NCI-H128 (cell line): ENCODE data around the gene MTARC2.
"Not testable (repeated sequence)": the region's sequence is repeated elsewhere in the genome, so short reads cannot be mapped to it uniquely, and the experiment has no call there.

ENCODE experiments used
- DNase-seq: peaks from one replicate; lab custom pipeline; 2025; ENCODE audit not compliant: unreplicated experiment; lab: John Stamatoyannopoulos, UW

Gene MTARC2

DNA sequence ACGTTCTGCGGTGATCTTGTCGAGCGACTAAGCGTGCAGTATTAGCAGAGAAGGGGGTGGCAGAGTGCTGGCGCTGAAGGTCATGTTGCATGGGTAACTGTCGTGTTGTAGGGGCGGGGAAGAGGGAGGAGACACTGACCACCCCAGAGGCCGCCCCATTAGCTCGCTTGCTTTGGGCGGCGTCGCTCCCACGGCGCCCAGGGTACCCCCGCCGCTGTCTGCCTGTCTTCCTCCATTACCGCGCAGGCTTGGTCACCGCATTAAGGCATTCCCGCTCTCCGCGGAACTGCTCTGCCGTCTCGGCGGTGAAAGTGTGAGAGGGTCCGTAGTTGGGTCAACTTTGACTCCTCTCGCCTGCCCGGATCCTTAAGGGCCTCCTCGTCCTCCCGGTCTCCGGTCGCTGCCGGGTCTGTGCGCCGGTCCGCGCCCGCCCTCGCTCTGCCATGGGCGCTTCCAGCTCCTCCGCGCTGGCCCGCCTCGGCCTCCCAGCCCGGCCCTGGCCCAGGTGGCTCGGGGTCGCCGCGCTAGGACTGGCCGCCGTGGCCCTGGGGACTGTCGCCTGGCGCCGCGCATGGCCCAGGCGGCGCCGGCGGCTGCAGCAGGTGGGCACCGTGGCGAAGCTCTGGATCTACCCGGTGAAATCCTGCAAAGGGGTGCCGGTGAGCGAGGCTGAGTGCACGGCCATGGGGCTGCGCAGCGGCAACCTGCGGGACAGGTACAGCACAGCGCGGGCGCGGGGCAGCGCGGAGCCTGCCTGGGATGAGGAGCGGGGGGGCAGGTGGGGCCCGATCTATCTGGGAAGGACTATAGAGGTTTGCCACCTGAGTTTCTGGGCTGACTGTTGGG, at the start of gene MTARC2:
Gene MTARC2, plus strand, starts transcription at position 234 of the 846 bp plus-strand sequence. Its CDS starts 210 bp downstream, at position 444.
- peak; percentile 48 for DNase-seq

DNA sequence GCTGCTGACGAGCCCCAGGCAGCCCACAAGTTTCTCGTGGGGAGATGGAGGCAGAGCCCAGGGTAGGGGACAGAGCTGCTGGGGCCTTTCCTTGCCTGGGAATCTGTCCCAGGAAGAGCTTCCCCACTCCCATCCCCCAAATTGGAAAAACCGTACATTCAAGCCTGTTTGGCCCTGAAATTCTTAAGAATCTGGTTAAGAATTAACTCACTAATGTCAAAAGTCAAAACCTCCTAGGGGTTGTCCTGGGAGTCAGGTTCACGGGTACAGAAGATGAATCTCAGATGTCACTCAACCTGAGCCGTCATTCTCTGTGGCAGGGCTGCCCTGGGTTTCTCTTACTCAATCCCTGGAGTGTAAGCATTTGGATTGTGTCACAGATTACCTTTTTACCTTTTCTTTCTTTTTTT, 49.5 kb upstream of the MTARC2 start:
- no peak for DNase-seq

DNA sequence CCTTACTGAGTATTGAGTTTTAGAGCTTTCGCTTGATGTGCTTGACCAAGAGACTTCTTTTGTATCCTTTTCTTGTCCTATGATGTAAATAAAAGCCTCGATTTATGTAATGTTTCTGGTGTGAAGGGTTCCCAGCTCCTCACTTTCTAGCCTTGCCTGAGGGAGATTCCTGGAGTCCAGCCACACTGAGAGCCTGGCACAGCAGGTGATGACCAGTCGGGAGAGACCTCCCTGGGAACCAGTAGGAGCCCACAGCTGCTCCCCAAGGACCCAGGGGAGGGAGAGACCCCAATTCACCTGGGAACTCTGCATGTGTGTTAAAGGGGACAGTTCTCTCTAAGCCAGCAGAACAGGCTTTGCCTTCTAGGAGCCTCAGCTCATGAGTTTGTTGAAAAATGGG, 49.1 kb upstream of the MTARC2 start:
- DNase-seq = no peak

DNA sequence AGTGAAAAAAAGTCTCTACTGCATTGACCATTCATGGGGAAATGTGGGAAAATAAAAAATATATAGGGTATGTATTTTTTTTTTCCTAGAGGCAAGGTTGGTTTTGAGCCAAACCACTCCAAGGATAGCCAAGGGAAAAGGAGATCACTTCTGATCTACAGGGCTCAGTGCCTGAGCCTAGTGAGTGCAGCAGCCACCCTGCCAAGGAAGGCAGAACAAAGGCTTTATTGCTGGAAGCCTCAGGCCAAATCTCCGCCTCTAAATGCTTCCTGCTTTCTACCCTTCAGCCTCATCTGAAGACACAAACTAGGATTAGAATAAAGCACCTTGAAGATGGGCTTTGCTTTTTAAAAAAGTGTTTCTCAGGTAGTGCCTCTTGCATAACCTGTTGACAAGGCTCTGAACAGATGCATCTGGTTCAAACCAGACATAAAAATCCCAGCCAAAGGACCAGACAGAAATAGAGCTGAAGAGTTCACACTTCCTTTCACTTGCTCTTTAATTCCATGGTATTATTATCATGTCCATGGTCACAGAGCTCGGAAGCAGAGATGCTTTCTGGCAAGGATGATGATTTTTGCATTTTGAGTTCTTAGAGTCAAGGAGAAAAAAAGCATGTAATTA, 47.5 kb upstream of the MTARC2 start:
- no peak for DNase-seq

DNA sequence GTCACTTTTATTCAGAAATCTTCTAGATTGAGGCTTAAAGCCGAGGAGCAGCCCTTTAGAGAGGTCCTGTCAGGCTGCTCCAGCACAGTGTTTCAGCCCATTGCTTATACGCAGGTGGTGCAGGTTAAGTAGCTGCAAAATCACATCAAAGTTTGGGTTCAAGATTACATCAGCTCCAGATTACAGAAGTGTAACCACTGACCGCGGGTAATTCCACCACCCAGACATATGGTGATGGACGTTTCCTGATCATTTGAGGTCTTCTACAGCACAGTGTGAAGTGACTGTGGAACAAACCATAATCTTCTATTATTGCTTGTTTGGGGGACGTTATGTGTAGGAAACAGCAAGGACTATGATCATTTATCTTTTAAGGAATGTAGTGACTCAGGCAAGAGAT, 46.1 kb upstream of the MTARC2 start:
- DNase-seq = no peak

DNA sequence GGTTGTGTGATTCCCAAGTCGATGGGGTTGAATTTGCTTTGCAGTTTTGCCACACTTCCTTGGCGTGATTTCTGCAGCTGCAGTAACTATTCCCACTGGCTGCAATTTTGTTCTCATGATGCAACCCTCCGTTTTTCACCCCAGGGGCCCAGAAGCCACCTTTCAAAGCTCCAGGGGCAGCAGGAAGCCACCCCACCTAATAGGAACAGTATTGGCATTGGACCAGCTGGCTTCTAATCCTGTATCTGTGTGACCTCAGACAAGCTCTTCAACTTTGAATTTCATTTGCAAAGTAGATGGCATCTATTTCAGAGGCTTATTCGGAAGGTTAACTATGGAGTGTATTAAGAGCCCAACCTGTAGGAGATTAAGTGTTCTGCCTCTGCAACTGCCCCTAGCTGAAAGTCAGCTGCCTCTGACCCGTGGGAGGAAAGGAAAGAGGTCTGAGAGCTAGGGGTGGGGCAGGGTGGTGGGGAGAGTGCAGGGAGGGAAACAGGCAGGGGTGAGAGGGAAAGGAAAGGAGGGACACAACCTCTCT, 45.3 kb upstream of the MTARC2 start:
- DNase-seq = no peak

DNA sequence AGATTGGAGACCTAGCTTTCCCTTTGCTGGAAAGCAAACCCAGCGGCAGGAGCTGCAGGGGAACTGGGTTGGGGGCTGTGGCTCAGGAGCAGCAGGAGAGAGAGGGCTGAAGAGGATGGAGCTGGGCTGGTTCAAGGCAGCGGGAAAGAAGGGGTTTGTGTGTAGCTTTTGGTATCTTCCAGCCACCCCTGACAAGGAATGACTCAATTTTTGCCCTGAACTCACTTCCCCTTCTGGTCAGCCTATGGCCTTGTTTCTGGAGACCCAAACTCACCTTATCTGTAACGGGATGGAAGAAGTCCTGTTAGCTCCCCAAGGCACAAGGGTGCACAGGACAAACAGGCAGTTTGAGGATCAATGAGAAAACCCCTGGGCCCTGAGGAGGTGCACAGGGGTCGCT, 44.8 kb upstream of the MTARC2 start:
- no peak for DNase-seq

DNA sequence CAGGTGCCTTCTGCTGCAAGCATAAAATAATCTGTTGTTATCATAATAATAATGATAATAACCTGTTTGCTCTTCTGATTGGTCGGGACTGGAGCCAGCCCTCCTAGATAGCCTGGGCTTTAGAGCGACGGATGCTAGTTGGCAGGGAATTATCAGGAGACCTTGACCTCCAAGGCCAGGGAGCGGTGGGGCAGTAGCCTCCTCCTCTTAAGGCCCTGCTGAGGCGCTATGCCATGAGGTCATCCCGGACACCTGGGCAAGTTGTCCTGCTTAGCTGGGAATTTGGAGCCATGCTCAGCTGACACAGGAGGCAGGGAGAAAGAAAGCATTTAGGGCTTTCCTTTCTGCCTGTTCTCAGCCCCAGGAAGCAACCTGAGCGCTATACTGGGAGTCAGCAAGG, 42.3 kb upstream of the MTARC2 start:
- DNase-seq = no peak

DNA sequence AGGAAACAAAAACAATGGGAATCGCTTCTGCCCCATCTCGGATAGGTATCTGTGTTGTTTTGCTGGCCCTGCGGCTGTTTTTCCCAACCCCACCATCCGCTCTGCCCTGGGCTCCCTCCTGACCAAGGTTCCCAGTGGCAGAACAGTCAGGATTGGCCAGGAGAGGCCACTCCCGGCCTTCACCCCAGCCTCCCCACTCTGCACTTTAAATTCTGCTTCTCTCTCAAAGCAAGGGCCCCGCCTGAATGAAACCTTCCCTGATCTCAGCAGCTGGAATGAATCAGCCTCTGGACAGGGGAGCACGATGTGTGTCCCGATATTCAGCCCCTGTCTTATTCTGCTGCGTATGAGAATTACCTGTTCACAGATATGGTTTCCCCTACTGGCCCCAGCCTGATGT, 41.6 kb upstream of the MTARC2 start:
- no peak for DNase-seq

DNA sequence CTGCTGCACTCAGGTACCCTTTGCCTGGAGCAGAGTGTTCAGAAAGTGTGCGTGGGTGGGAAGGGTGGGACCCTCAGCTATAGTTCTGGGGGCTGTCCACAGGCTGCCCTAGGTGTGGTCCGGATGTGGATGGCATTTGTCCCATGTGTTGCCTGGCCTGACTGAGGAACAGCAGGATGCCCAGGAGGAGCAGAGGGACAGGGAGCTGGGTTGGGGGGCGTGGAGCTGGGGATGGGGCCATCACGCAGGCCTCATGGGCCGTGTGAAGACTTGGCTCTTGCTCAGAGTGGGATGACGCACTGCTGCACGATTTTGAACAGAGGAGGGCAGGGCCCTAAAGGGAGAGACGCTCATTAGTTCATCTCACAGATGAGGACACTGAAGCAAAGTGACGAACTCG, 41.0 kb upstream of the MTARC2 start:
- no peak for DNase-seq

DNA sequence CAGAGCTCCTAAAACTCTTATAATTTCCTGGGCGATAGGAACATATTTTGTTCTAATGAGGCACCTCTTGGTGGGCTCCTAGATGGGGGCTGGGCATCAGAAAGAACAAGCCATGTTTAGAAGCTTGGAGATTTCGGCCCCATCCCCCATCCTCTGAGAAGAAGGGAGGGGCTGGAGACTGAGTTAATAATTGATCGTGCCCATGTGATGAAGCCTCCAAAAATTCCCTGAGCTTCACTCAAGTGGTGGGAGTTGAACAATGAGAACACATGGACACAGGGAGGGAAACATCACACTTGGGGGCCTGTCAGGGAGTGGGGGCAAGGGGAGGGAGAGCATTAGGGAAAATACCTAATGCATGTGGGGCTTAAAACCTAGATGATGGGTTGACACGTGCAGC, 39.9 kb upstream of the MTARC2 start:
- DNase-seq = no peak

DNA sequence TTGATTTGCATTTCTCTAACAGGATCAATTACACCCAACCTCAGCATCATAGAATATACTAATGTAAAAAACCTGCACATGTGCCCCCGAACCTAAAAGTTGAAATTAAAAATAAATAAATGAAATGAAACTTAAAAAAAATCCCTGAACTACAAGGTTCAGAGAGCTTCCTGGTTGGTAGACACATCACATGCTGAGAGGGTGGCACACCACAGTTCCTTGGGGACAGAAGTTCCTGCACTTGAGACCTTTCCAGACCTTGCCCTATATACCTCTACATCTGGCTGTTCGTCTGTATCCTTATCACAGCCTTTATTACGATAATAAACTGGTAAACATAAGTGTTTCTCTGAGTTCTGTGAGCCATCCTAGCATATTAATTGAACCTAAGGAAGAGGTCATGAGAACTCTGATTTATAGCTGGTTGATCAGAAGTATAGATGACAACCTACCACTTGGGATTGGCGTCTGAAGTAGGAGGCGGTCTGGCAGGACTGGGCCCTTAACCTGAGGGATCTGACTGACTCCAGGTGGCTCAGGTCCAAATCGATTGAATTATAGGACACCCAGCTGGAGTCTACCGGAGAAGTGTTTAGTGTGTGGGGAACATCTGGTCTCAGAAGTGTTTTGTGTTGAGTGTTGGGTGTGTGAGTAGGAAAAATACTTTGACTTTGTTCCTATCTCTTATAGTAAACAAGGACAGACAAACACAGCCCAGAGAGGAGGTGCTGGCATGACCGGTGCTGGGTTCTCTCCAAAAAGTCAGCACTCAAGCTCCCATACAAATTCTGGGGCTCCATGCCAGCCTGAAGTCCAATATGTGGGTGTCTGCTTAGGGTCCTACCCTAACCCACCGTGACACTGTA, 39.0 kb upstream of the MTARC2 start:
- DNase-seq = no peak

DNA sequence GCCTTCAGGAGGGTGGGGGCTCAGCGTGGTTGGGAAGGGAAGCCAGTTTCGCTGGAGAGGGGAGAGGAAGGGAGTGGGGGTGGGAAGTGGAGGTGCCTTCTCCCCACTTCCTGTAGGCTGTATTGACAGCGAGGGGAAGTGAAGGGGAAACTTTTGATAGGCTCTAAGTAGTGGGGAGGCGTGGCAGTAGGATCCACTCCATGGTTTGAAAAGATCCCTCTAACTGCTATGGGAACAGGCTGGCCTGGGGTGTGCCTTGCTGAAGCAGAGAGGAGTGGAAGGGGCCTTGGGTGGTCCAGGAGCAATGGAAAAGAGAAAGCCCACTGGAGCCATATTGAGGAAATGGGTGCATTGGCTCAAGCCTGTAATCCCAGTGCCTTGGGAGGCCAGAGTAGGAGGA, 37.8 kb upstream of the MTARC2 start:
- DNase-seq = no peak

DNA sequence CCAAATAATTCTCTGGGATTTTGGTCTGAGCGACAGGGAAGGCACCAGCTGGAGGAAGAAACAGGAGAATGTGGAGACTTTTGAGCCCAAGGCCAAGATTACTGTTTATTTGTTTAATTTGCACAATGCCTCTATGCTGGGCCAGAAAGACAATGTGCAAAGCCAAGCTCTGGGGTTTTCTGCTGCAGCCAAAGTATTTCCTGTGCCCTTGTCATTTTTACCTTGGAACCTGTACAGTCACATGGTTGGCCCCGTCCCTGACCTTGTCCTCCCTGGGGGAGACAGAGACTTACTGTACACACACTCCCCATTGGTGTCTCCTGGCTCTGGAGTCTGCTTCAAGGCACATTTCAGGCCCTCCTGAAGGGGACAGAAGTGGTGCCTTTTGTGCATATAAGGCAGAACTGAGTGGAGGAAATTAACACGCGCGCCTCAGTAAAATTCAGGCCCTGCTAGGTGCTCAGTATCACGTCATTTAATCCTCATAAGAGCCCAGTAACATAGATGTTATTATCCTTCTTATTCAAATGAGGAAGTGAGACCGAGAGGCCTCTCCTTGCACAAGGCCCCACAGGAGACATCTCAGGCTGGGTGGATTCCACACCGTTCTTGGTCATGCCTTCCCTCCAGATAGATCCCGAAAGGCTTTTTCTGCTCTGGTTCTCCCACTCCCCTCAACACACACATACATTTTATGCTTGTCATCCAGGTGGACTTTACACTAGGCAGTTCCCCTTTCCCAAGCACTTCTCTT, 36.9 kb upstream of the MTARC2 start:
- no peak for DNase-seq

DNA sequence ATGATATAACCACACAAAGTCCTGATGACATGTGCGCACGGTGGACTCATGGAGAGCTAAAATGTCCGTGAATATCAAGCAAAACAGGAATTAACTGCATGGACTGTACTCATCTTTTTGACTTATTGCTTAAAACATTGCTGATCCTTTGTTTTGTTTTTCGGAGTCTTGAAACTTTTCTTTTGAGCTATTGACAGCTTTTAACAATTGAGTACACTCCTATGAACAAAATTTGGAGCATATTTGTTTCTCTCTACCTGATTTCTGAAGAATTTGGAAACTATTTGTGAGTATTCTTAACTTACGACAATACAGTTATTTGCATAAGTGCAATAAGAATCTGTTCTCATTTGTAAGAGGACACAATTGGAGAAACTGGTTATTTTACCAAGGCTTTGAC, 32.1 kb upstream of the MTARC2 start:
- DNase-seq = not testable (repeated sequence)

DNA sequence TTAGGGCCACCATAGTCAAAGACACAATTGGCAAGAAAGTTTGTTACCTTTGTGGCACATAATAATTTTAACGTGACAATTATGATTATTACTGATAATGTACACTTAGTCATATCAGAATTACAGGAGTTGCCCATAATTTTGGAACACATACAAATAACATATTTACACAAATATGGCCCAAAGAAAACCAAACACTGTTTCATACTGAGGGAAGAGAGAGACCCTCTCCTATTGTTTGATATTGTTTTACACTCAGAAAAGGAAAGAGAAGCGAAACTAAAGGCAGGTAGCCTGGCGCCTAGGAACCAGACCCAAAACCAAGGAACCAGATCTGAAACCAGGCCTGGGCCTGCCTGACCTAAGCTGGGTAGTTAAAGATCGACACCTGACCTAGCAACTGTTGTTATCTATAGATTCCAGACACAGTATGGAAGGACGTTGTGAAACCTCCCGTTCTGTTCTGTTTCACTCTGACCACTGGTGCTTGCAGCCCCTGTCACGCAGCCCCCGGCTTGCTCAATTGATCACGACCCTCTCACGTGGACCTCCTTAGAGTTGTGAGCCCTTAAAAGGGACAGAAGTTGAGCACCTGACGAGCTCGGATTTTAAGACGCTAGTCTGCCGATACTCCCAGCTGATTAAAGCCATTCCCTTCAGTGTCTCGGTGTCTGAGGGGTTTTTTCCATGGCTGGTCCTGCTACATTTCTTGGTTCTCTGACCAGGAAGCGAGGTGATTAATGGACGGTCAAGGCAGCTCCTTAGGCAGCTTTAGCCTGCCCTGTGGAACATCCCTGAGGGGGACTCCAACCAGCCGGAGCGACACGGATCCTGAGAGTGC, 30.1 kb upstream of the MTARC2 start:
- no peak for DNase-seq

DNA sequence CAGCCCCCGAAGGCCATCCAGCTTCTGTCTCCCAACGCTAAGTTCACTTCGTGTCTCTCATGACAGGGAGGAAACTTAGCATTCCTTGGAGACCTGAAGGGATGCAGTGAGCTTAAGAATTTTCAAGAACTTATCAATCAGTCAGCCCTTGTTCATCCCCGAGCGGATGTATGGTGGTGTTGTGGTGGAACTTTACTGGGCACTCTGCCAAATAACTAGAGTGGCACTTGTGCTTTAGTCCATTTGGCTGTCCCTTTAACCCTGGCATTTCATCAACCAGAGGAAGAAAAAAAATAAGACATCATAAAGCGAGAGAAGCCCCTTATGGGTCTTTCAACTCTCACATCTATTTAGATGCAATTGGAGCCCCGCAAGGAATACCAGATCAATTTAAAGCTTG, 26.9 kb upstream of the MTARC2 start:
- not testable (repeated sequence) for DNase-seq

DNA sequence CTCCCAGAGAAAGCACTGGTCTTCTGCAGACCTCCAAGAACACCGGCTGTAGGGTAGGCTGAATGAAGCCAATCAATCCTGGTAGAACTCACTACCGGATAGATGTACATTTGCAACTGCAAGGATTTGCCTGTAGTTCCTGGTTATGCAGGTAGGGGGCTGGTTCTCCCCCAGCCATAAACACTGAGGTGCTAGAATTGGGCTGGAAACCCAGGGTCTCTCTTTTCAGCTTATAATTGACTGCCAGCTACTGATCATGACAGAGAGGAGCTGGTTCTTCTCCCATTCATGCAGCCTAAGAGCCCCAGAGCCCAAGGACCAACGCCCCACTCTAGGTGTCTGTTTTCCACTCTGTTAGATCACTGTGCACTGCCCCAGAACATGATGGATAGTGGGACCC, 21.5 kb upstream of the MTARC2 start:
- no peak for DNase-seq

DNA sequence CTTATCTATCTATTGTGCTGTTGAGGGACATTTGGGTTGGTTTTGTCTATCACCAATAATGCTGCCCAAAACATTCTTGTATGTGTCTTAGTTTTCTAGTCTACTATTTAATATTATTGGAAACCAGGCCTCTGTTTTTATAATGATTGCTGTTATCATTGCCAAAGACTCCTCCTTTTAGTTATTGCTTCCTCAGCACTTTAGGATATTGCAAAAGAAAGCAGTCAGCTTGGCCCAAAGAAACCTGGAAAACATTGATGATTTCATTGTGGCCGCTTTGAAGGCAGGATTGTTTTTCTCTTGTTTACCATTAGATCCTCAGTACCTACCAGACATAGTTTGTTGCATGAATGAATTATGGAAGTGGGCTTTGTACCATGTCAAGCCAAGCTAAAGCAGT, 20.6 kb upstream of the MTARC2 start:
- DNase-seq = no peak

DNA sequence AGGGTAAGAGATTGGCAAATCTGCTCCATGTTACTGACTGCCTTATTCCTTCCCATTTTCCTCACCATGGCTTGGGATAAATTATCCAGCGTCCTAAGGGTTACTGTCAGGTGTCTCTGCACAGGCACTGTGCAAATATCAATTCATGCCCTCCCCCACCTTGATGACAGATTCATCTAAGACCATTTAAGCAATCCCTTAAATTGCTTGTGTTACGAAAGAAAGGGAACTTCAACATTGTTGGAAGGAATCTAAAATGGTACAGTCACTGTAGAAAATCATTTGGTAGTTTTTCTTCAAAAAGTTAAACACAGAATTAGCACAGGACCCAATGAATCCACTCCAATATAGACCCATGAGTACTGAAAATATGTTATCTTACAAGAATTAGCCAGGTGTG, 17.6 kb upstream of the MTARC2 start:
- DNase-seq = no peak
